Measurements from ENCODE around the gene TINAGL1. TPM values are rescaled to one million over a fixed set of nuclear protein-coding genes. Genes with fewer than 3 reads are reported as not detected.
A peak's percentile ranks its signal among the peaks of the same experiment; 100 is the strongest.

TINAGL1 gene
- total RNA-seq: 100 to 1,000 TPM; 139 to 354 (median 244) TPM

GRCh38 chr1:31576201-31576669 lies at the start of gene TINAGL1:
TINAGL1 (plus strand) TSS chr1:31576515; CDS start chr1:31577149, 634 bp downstream.
- peak within 1 kb of the TSS; percentile 92 to 96 (median 94) for H3K27ac ChIP-seq (replicated peaks in 1 of 4)
- 13% methylated on average over 16 of the region's 25 CpGs for WGBS
- H3K4me1 ChIP-seq: peaks cover 54 to 82% (median 71%) of the 10 kb centered on the region in 4 donors
- DNase-seq (ENCODE audit: extremely low spot score): no peak
- H3K4me3 ChIP-seq: peak within 1 kb of the TSS; percentile 67 to 81 (median 73)
- no peaks in the 10 kb centered on the region for H3K9me3 ChIP-seq
- intact Hi-C loops (cut with DNase I): no loop called here
- TF ChIP-seq POLR2AphosphoS5 (IDR thresholded peaks at IDR 0.05) (peak; percentile 94 to 99), POLR2A (IDR thresholded peaks at IDR 0.05; ENCODE audit: low read depth) (peak; percentile 81), CTCF (IDR thresholded peaks at IDR 0.05) (no peak), EP300 (IDR thresholded peaks at IDR 0.05) (no peak)
- H3K36me3 ChIP-seq: peaks cover 0 to 25% (median 0%) of the 10 kb centered on the region in 4 donors
- no peaks in the 10 kb centered on the region for H3K27me3 ChIP-seq

- no peak for TF ChIP-seq EP300 (IDR thresholded peaks at IDR 0.05)
- no peak for TF ChIP-seq CTCF (IDR thresholded peaks at IDR 0.05)
- TF ChIP-seq POLR2A (IDR thresholded peaks at IDR 0.05; ENCODE audit: low read depth): no peak
- no peak for TF ChIP-seq POLR2AphosphoS5 (IDR thresholded peaks at IDR 0.05)
- DNase-seq (ENCODE audit: extremely low spot score): no peak
- Histone ChIP-seq H3K4me1 (peaks cover 0 to 11% (median 8%) of the 10 kb centered on the region in 4 donors), H3K4me3 (no peak overlapping the region), H3K36me3 (no peaks in the 10 kb centered on the region), H3K9me3 (no peaks in the 10 kb centered on the region), H3K27ac (replicated peaks in 1 of 4) (no peak overlapping the region), H3K27me3 (no peaks in the 10 kb centered on the region)
- intact Hi-C loops (cut with DNase I): no loop called here
- WGBS: 55% methylated on average over 4 of the region's 4 CpGs
Observed at GRCh38 chr1:31529999-31530684, 46.2 kb upstream of the TINAGL1 start.

- H3K27me3 ChIP-seq: no peaks in the 10 kb centered on the region
- WGBS: 44% methylated on average over 10 of the region's 10 CpGs
Observed at GRCh38 chr1:31531177-31531999, 44.9 kb upstream of the TINAGL1 start.

GRCh38 chr1:31532173-31532572 lies 44.1 kb upstream of the TINAGL1 start:
- no peak overlapping the region for H3K4me3 ChIP-seq
- H3K27me3 ChIP-seq: no peaks in the 10 kb centered on the region
- H3K4me1 ChIP-seq: peaks cover 0 to 11% (median 8%) of the 10 kb centered on the region in 4 donors
- H3K36me3 ChIP-seq: no peaks in the 10 kb centered on the region
- no peak overlapping the region for H3K27ac ChIP-seq (replicated peaks in 1 of 4)
- no peak for DNase-seq (ENCODE audit: extremely low spot score)
- H3K9me3 ChIP-seq: no peaks in the 10 kb centered on the region
- TF ChIP-seq EP300 (IDR thresholded peaks at IDR 0.05) (no peak), POLR2AphosphoS5 (IDR thresholded peaks at IDR 0.05) (no peak), CTCF (IDR thresholded peaks at IDR 0.05) (no peak), POLR2A (IDR thresholded peaks at IDR 0.05; ENCODE audit: low read depth) (no peak)
- intact Hi-C loops (cut with DNase I): no loop called here
- WGBS: 63% methylated on average over 1 of the region's 1 CpG

More at GRCh38 chr1:31531177-31531999, 44.9 kb upstream of the TINAGL1 start:
- no peak overlapping the region for H3K4me3 ChIP-seq
- TF ChIP-seq EP300 (IDR thresholded peaks at IDR 0.05) (no peak), CTCF (IDR thresholded peaks at IDR 0.05) (no peak), POLR2A (IDR thresholded peaks at IDR 0.05; ENCODE audit: low read depth) (no peak), POLR2AphosphoS5 (IDR thresholded peaks at IDR 0.05) (no peak)
- no peaks in the 10 kb centered on the region for H3K9me3 ChIP-seq
- H3K4me1 ChIP-seq: peaks cover 0 to 11% (median 8%) of the 10 kb centered on the region in 4 donors
- no peaks in the 10 kb centered on the region for H3K36me3 ChIP-seq
- no peak overlapping the region for H3K27ac ChIP-seq (replicated peaks in 1 of 4)
- no peak for DNase-seq (ENCODE audit: extremely low spot score)
- intact Hi-C loops (cut with DNase I): no loop called here

All from esophagus muscularis mucosa (tissue), 4 donors.